ENCODE measurements around the gene DENR. TPM values are rescaled to one million over a fixed set of nuclear protein-coding genes. Genes with fewer than 3 reads are reported as not detected.

Gene DENR
- total and polyA plus RNA-seq, 2 of the 13 experiments (the other 11 are each of a cell fraction or from before 2014, with no cell fraction given): 30.0 to 59.1 TPM

- TF ChIP-seq RERE (CRISPR knock-in tag; IDR thresholded peaks at IDR 0.05; ENCODE audit: low read depth) (no peak), ZNF569 (CRISPR knock-in tag; IDR thresholded peaks at IDR 0.05; ENCODE audit: borderline replicate concordance) (no peak), BRF2 (CRISPR knock-in tag; IDR thresholded peaks at IDR 0.05) (no peak), LCORL (IDR thresholded peaks at IDR 0.05) (no peak), LCORL (CRISPR knock-in tag; IDR thresholded peaks at IDR 0.05) (no peak), KLF11 (CRISPR knock-in tag; IDR thresholded peaks at IDR 0.05) (0 out of 2 replicates have a peak, but pooled peaks have one; percentile 38), ZNF44 (CRISPR knock-in tag; IDR thresholded peaks at IDR 0.05) (no peak), ZFX (CRISPR knock-in tag; IDR thresholded peaks at IDR 0.05; ENCODE audit: low read depth) (peak; percentile 15; the same call in 1 of the 2 replicates), ZNF432 (CRISPR knock-in tag; IDR thresholded peaks at IDR 0.05; ENCODE audit: borderline replicate concordance) (no peak), ZNF740 (CRISPR knock-in tag; IDR thresholded peaks at IDR 0.05) (no peak), ZNF549 (CRISPR knock-in tag; IDR thresholded peaks at IDR 0.05) (no peak), ZNF296 (CRISPR knock-in tag; conservative IDR thresholded peaks at IDR 0.05) (no peak), ARNT (IDR thresholded peaks at IDR 0.05) (no peak), ZMYM3 (CRISPR knock-in tag; IDR thresholded peaks at IDR 0.05) (no peak), ZNF232 (CRISPR knock-in tag; IDR thresholded peaks at IDR 0.05; ENCODE audit: borderline replicate concordance) (no peak), ATF4 (CRISPR knock-in tag; IDR thresholded peaks at IDR 0.05) (no peak), ZNF512 (CRISPR knock-in tag; IDR thresholded peaks at IDR 0.05) (no peak), MXD3 (CRISPR knock-in tag; IDR thresholded peaks at IDR 0.05) (no peak)
Observed at GRCh38 chr12:122730215-122731014, 22.2 kb upstream of the DENR start, which contains the start of gene HCAR1 (continued).
